ENCODE results near the gene PDE9A. TPM values are rescaled to one million over a fixed set of nuclear protein-coding genes. Genes with fewer than 3 reads are reported as not detected.

Gene PDE9A
- total RNA-seq, 1 donor from 2014 or later = 2.0 TPM

DNA sequence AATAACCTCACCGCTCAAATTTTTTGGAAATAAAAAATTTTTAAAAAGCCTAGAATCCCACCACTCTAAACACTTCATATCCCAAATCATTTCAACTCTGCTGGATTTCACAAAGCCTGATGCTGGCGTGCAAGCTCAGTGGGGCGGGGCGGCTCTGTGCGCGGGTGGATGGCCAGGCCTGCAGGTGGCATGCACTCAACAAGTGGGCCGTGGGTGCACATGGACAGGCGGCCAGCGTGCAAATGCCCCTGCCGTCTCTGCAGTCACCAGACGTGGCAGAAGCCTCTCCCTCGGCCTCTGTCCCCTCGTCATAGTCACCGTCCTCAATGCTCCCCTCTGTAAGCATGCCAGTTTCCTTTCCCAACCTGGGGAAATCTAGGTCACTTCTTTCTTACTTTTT, 6.6 kb upstream of the PDE9A start:
- TF ChIP-seq, protein P1, sequence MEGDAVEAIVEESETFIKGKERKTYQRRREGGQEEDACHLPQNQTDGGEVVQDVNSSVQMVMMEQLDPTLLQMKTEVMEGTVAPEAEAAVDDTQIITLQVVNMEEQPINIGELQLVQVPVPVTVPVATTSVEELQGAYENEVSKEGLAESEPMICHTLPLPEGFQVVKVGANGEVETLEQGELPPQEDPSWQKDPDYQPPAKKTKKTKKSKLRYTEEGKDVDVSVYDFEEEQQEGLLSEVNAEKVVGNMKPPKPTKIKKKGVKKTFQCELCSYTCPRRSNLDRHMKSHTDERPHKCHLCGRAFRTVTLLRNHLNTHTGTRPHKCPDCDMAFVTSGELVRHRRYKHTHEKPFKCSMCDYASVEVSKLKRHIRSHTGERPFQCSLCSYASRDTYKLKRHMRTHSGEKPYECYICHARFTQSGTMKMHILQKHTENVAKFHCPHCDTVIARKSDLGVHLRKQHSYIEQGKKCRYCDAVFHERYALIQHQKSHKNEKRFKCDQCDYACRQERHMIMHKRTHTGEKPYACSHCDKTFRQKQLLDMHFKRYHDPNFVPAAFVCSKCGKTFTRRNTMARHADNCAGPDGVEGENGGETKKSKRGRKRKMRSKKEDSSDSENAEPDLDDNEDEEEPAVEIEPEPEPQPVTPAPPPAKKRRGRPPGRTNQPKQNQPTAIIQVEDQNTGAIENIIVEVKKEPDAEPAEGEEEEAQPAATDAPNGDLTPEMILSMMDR (conservative IDR thresholded peaks at IDR 0.05; ENCODE audit: low read depth, low read length) = no peak
- DNase-seq (ENCODE audit: low read depth) = no peak
- H3K4me3 ChIP-seq (ENCODE audit: low read depth, low read length) = no peak overlapping the region

- no peak for DNase-seq (ENCODE audit: low read depth)
- H3K4me3 ChIP-seq (ENCODE audit: low read depth, low read length) = no peak overlapping the region
- TF ChIP-seq, protein P1 (conservative IDR thresholded peaks at IDR 0.05; ENCODE audit: low read depth, low read length) = no peak
These were observed 4.8 kb upstream of the PDE9A start for GRCh38 chr21:42648606-42649005.

DNA sequence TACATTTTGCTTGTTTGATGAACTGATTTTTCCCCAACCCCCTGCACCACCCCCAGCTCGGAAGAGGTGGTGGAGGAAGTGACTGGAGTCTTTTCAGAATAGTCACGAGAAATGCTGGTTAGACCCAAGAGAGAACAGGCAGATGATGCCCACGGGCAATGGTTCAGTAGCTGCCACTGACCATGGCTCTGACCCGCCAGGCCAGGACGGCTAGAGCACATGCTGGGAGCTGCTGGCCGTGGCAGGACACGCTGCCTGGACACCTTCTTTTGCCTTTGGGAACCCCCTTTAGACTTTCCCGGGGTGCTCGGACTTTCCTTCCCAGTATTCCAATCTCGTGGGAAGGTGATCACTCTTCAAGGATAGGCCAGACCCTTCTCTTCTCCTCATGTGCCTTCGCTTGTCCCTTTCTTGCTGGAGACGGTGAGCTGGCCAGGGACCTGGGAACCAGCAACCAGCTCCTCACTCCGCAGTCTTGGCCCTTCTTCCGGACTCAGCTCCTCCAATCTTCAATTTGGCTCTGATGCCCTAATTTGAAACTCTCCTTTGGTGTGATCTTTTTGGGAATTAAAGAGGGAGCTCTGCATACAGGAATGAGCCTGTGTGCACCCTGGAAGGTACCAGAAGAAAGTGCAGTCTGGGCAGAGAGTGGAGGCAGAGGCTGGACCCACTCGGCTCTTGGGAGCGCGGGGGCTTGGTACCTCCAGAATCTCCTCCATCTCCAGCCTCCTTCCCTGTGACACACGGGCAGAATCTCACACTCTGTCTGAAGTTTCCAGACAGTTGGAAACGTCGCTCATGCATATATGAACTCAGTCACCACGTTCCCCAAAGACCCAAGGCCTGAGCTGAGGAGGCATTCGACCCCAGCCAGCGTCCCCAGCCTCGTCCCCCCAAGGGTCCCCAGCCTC, 4.0 kb upstream of the PDE9A start:
- no peak for DNase-seq (ENCODE audit: low read depth)
- H3K4me3 ChIP-seq (ENCODE audit: low read depth, low read length) = no peak overlapping the region
- TF ChIP-seq, protein P1 (conservative IDR thresholded peaks at IDR 0.05; ENCODE audit: low read depth, low read length) = no peak

DNA sequence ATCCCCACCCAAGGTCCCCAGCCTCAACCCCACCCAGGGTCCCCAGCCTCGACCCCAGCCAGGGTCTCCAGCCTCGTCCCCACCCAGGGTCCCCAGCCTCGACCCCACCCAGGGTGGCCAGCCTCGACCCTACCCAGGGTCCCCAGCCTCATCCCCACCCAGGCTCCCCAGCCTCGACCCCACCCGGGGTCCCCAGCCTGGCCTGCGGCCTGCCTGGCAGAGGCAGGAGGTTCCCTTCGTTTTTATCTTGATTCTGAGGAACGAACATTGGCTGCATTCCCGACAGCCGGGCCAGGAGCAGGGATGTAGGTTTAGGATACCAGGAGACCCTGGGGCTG, 3.4 kb upstream of the PDE9A start:
- no peak overlapping the region for H3K4me3 ChIP-seq (ENCODE audit: low read depth, low read length)
- TF ChIP-seq, protein P1 (conservative IDR thresholded peaks at IDR 0.05; ENCODE audit: low read depth, low read length) = no peak
- no peak for DNase-seq (ENCODE audit: low read depth)

GRCh38 chr21:42650441-42651421, 2.7 kb upstream of the PDE9A start:
- no peak for DNase-seq (ENCODE audit: low read depth)
- no peak overlapping the region for H3K4me3 ChIP-seq (ENCODE audit: low read depth, low read length)
- TF ChIP-seq, protein P1 (conservative IDR thresholded peaks at IDR 0.05; ENCODE audit: low read depth, low read length) = no peak

- H3K4me3 ChIP-seq (ENCODE audit: low read depth, low read length) = no peak overlapping the region
- TF ChIP-seq, protein P1 (conservative IDR thresholded peaks at IDR 0.05; ENCODE audit: low read depth, low read length) = no peak
- no peak for DNase-seq (ENCODE audit: low read depth)
These were observed 1.7 kb upstream of the PDE9A start for GRCh38 chr21:42651515-42652401.

Data from epithelial cell of proximal tubule (primary cell).